ENCODE measurements around the gene CNFN. TPM values are rescaled to one million over a fixed set of nuclear protein-coding genes. Genes with fewer than 3 reads are reported as not detected.

CNFN gene
- total and polyA plus RNA-seq, 10 of the 15 experiments (the other 5 are each of a cell fraction or from before 2014, with no cell fraction given): 0.60 TPM; not detected in 9

GRCh38 chr19:42412227-42412626 is 22.1 kb upstream of the CNFN start:
- POLR2A ChIA-PET: interaction anchor here (0.6 kb wide), 1 partner anchor 58 kb away, joined by 3 read pairs; no protein-coding TSS in a partner anchor
- no peaks in the 10 kb centered on the region for H4K20me1 ChIP-seq (ENCODE audit: control insufficient read depth, insufficient read depth)
- no peak overlapping the region for H3K4me3 ChIP-seq
- no peaks in the 10 kb centered on the region for H3K79me2 ChIP-seq (ENCODE audit: control insufficient read depth, insufficient read depth, low read length)
- no peak overlapping the region for H2AFZ ChIP-seq (ENCODE audit: control insufficient read depth, low read depth, low read length)
- no TSS peak for BruUV-seq (replicated peaks)
- H3K36me3 ChIP-seq (ENCODE audit: control insufficient read depth in 2 of 2, insufficient read depth in 2 of 2, low read length in 1 of 2): peaks cover 3% of the 10 kb centered on the region in 2 experiments; a peak in 1 of 4 replicates
- in situ Hi-C loops (cut with MboI): no loop called here
- H3K27ac ChIP-seq (ENCODE audit: control insufficient read depth, insufficient read depth): no peak overlapping the region
- ATAC-seq (no peak), FAIRE-seq (no peak), DNase-seq (ENCODE audit: low read depth, low spot score) (no peak)
- WGBS (ENCODE audit: insufficient coverage, insufficient replicate concordance, low lambda C conversion rate, missing lambda C conversion rate): 68% methylated on average over 7 of the region's 7 CpGs
- H3K4me1 ChIP-seq (ENCODE audit: control insufficient read depth, insufficient read depth, low read length): no peaks in the 10 kb centered on the region
- RAD21 ChIA-PET (ENCODE audit: unreplicated experiment): no interaction called here
- CTCF ChIA-PET: interaction anchor here (0.9 to 1.2 kb wide), 2 partner anchors 15 to 22 kb away, joined by 3 read pairs; no protein-coding TSS in a partner anchor
- TF ChIP-seq MEF2B (IDR thresholded peaks at IDR 0.05; ENCODE audit: partially characterized antibody, poor library complexity, severe bottlenecking): no peak
- TF ChIP-seq WRNIP1 (IDR thresholded peaks at IDR 0.05; ENCODE audit: borderline replicate concordance, low read depth, low read length): no peak
- TF ChIP-seq SMAD5 (IDR thresholded peaks at IDR 0.05; ENCODE audit: low read depth): no peak
- intact Hi-C loops (cut with micrococcal nuclease; ENCODE audit: unreplicated experiment): no loop called here
- no peaks in the 10 kb centered on the region for H3K9me3 ChIP-seq (replicated peaks; ENCODE audit: control insufficient read depth, insufficient read depth, low read length)
- H3K27me3 ChIP-seq (replicated peaks in 1 of 2; ENCODE audit: control insufficient read depth in 2 of 2, insufficient read depth in 2 of 2, low read length in 1 of 2): no peaks in the 10 kb centered on the region
- no peak overlapping the region for H3K4me2 ChIP-seq (ENCODE audit: control insufficient read depth, insufficient read depth)
- no peak overlapping the region for H3K9ac ChIP-seq (ENCODE audit: control insufficient read depth, insufficient read depth, low read length)
- SMC1A ChIA-PET (ENCODE audit: uncharacterized antibody, unreplicated experiment): interaction anchor here (1.1 kb wide), 1 partner anchor 112 kb away, joined by 3 read pairs; no protein-coding TSS in a partner anchor

GRCh38 chr19:42411581-42412178 is 21.6 kb upstream of the CNFN start:
- FAIRE-seq (no peak), ATAC-seq (no peak), DNase-seq (ENCODE audit: low read depth, low spot score) (no peak)
- peaks cover 3 to 5% of the 10 kb centered on the region in 2 experiments; a peak in 2 of 4 replicates for H3K36me3 ChIP-seq (ENCODE audit: control insufficient read depth in 2 of 2, insufficient read depth in 2 of 2, low read length in 1 of 2)
- ChIA-PET SMC1A (ENCODE audit: uncharacterized antibody, unreplicated experiment) (interaction anchor here (0.7 to 1.1 kb wide), 2 partner anchors 8 to 111 kb away, joined by 3 to 5 read pairs; no protein-coding TSS in a partner anchor), CTCF (interaction anchor here (1.2 kb wide), 1 partner anchor 15 kb away, joined by 3 read pairs; no protein-coding TSS in a partner anchor), POLR2A (no interaction called here), RAD21 (ENCODE audit: unreplicated experiment) (no interaction called here)
- H3K9me3 ChIP-seq (replicated peaks; ENCODE audit: control insufficient read depth, insufficient read depth, low read length): no peaks in the 10 kb centered on the region
- H3K9ac ChIP-seq (ENCODE audit: control insufficient read depth, insufficient read depth, low read length): no peak overlapping the region
- no TSS peak for BruUV-seq (replicated peaks)
- H3K4me2 ChIP-seq (ENCODE audit: control insufficient read depth, insufficient read depth): no peak overlapping the region
- no peak overlapping the region for H3K4me3 ChIP-seq
- no peaks in the 10 kb centered on the region for H3K4me1 ChIP-seq (ENCODE audit: control insufficient read depth, insufficient read depth, low read length)
- no peaks in the 10 kb centered on the region for H3K79me2 ChIP-seq (ENCODE audit: control insufficient read depth, insufficient read depth, low read length)
- no peaks in the 10 kb centered on the region for H3K27me3 ChIP-seq (replicated peaks in 1 of 2; ENCODE audit: control insufficient read depth in 2 of 2, insufficient read depth in 2 of 2, low read length in 1 of 2)
- H4K20me1 ChIP-seq (ENCODE audit: control insufficient read depth, insufficient read depth): no peaks in the 10 kb centered on the region
- WGBS (ENCODE audit: insufficient coverage, insufficient replicate concordance, low lambda C conversion rate, missing lambda C conversion rate): 78% methylated on average over 8 of the region's 8 CpGs
- H3K27ac ChIP-seq (ENCODE audit: control insufficient read depth, insufficient read depth): no peak overlapping the region
- no peak overlapping the region for H2AFZ ChIP-seq (ENCODE audit: control insufficient read depth, low read depth, low read length)
- in situ Hi-C loops (cut with MboI) (no loop called here), intact Hi-C loops (cut with micrococcal nuclease; ENCODE audit: unreplicated experiment) (no loop called here)
- TF ChIP-seq TARDBP (IDR thresholded peaks at IDR 0.05; ENCODE audit: borderline replicate concordance) (no peak), ZBTB40 (IDR thresholded peaks at IDR 0.05; ENCODE audit: borderline replicate concordance) (no peak), POLR2AphosphoS2 (IDR thresholded peaks at IDR 0.05; ENCODE audit: low read depth, low read length) (no peak), KAT2A (conservative IDR thresholded peaks at IDR 0.05; ENCODE audit: control insufficient read depth, low read depth, low read length) (no peak), NFXL1 (IDR thresholded peaks at IDR 0.05; ENCODE audit: borderline replicate concordance) (no peak), NR2F1 (conservative IDR thresholded peaks at IDR 0.05) (no peak), ZBTB33 (IDR thresholded peaks at IDR 0.05) (no peak), YY1 (IDR thresholded peaks at IDR 0.05; ENCODE audit: low read depth, low read length) (no peak)

Measured in GM12878 (cell line).